Left hindlimb (tissue), 1 donor: ENCODE measurements around the gene LCN1.

ENCODE experiments used
- DNase-seq: peaks from one replicate; pipeline ENCODE4 v3.0.0-alpha.2; 2018

Gene LCN1

GRCh38 chr9:135520916-135521607 lies at the start of gene LCN1:
Gene LCN1 (plus strand): TSS chr9:135521440. CDS start chr9:135521498, 58 bp downstream.
- DNase-seq, result no peak

GRCh38 chr9:135471791-135472640 lies 49.2 kb upstream of the LCN1 start:
- no peak for DNase-seq

GRCh38 chr9:135473972-135474543 lies 47.2 kb upstream of the LCN1 start:
- DNase-seq, result no peak

GRCh38 chr9:135474915-135475314 lies 46.3 kb upstream of the LCN1 start:
- DNase-seq, result no peak

- no peak for DNase-seq
Measured at GRCh38 chr9:135476561-135477355, 44.5 kb upstream of the LCN1 start.

- no peak for DNase-seq
Measured at GRCh38 chr9:135478191-135478590, 43.0 kb upstream of the LCN1 start.

GRCh38 chr9:135478829-135479468 lies 42.3 kb upstream of the LCN1 start:
- DNase-seq, result peak; percentile 48

GRCh38 chr9:135479469-135480052 lies 41.7 kb upstream of the LCN1 start, which contains the start of gene PPP1R26:
Gene PPP1R26 (plus strand): TSS chr9:135479782. CDS start chr9:135484511, 4,729 bp downstream.
- DNase-seq, result no peak

- no peak for DNase-seq
Measured at GRCh38 chr9:135480071-135480939, 40.9 kb upstream of the LCN1 start.

- DNase-seq, result no peak
Measured at GRCh38 chr9:135480940-135481310, 40.3 kb upstream of the LCN1 start.

- DNase-seq, result no peak
Measured at GRCh38 chr9:135482015-135482754, 39.1 kb upstream of the LCN1 start.

GRCh38 chr9:135484460-135485277 lies 36.6 kb upstream of the LCN1 start:
- DNase-seq, result no peak

- no peak for DNase-seq
Measured at GRCh38 chr9:135485385-135485784, 35.9 kb upstream of the LCN1 start.

GRCh38 chr9:135485832-135486231 lies 35.4 kb upstream of the LCN1 start:
- DNase-seq, result no peak

GRCh38 chr9:135486267-135487065 lies 34.8 kb upstream of the LCN1 start:
- no peak for DNase-seq

GRCh38 chr9:135487281-135488012 lies 33.8 kb upstream of the LCN1 start:
- no peak for DNase-seq

- DNase-seq, result no peak
Measured at GRCh38 chr9:135488013-135488330, 33.3 kb upstream of the LCN1 start.

GRCh38 chr9:135488527-135488926 lies 32.7 kb upstream of the LCN1 start:
- DNase-seq, result no peak
